ENCODE data around the gene RER1.

DNA sequence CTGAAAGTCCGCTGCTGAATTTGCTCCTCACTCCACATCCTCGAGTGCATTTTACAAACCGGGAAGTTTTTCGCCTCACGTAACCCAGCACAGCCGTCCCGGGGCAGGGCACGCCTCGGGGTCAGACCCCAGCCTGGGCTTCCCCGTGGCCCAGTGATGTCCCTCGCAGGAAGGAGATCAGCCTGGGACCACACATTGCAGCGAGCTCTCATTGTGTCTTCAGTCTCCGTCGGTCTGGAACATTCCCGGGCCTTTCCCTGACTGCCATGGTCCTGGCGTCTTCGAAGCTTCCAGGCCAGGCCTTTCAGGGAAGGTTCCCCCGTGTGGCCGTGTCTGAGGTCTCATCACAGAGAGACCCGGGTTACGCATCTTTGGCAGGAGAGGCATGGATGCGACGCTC, 43.7 kb upstream of the RER1 start:
- TF ChIP-seq, protein P1, sequence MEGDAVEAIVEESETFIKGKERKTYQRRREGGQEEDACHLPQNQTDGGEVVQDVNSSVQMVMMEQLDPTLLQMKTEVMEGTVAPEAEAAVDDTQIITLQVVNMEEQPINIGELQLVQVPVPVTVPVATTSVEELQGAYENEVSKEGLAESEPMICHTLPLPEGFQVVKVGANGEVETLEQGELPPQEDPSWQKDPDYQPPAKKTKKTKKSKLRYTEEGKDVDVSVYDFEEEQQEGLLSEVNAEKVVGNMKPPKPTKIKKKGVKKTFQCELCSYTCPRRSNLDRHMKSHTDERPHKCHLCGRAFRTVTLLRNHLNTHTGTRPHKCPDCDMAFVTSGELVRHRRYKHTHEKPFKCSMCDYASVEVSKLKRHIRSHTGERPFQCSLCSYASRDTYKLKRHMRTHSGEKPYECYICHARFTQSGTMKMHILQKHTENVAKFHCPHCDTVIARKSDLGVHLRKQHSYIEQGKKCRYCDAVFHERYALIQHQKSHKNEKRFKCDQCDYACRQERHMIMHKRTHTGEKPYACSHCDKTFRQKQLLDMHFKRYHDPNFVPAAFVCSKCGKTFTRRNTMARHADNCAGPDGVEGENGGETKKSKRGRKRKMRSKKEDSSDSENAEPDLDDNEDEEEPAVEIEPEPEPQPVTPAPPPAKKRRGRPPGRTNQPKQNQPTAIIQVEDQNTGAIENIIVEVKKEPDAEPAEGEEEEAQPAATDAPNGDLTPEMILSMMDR (IDR thresholded peaks at IDR 0.05): no peak
- TF ChIP-seq POLR2AphosphoS5 (IDR thresholded peaks at IDR 0.05; ENCODE audit: insufficient read depth in 1 of 2, low read depth in 1 of 2): no peak

All from vagina (tissue), 2 donors.